Inflammatory macrophage treated with lipopolysaccharide for 1 hour (primary cell): ENCODE data around the gene PTPRK.

Experiments used
- DNase-seq, 2 donors: peaks; one replicate each; pipeline ENCODE4 v3.0.0-alpha.2; 2020 to 2022

PTPRK gene

GRCh38 chr6:128515550-128516513, 4.6 kb downstream of the PTPRK start:
- no peak for DNase-seq

GRCh38 chr6:128513878-128514277, 6.5 kb downstream of the PTPRK start:
- DNase-seq = no peak

- no peak for DNase-seq
These were observed 8.1 kb downstream of the PTPRK start for GRCh38 chr6:128512296-128512695.

DNA sequence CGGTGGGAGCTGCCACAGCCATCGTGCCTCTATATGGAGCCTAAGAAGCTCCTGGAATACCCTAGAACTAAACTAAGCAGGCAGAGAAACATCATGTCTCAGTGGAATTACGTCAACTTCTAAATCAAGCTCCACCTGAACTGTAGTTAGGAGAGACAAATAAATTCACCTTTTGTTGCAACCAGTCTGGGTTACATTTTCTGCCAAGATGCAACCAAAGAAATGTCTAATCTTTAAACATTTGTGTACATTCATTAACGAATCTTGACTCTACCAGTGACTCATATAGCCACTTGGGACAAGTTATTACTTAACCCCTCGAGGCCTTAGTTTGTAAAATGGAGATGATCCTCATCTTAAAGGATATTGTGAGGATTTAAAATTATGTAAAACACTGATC, 8.9 kb downstream of the PTPRK start:
- DNase-seq = no peak

DNA sequence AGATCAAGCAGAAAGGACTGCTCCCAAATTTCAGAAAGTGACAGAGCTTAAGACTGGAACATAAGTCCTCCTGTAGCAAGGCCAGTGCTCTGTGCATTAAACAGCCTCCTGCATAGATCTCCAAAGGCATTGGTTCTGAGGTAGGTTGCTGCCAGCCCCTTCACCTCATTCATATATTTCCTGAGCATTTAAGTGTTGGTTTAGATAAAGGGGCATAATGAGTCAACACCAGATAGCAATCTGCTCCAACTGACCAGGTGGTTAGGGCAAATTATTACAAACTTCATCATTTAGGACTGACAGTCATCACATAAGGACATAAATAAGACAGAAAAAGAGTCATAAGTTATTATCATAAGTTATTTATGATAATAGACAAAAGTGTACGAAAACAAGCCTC, 10.7 kb downstream of the PTPRK start:
- no peak for DNase-seq

GRCh38 chr6:128508588-128509296, 11.7 kb downstream of the PTPRK start:
- DNase-seq = no peak

DNA sequence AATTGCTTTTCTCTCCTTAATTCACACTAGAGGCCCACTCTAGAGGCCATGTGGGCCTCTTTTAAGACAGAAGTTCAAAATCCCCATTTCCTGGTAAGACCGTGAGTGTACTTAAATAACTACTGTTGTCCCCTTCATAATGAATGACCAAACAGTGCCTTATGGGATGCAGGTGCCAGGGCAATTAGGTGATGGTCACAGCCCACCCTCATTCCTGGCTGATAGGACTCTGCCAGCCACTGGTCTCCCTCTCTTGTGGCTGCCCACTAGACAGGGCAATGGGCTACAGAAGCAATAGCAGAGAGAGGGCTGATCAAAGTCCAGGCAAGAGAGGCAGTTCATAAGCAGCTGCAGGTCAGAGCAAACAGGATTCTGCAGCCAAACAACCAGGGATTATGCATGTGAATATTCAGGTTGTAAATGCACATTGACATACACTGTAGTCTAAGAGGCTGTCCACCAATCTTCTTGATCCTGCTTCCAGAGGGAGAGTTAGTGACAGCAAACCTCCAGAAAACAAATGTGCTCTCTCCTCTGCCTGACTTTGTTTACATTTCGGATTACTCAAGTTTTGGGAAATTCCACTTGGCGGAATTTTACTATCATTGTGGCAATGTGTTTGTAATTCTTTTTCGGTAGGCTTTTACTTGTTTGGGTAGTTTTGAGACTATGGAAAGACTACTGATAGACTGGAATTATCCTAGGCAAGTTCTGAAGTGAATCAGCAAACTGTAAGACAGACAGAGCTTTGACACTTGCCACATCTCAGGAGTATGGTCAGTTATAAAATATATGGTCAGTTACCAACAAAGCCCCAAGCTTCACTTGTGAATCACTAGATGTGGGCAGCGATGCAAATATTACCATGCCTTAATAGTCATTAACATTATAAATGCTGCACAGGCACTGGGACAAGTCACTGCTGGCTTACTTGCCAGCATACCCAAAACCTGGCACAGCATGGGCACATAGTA, 12.8 kb downstream of the PTPRK start:
- no peak for DNase-seq

DNA sequence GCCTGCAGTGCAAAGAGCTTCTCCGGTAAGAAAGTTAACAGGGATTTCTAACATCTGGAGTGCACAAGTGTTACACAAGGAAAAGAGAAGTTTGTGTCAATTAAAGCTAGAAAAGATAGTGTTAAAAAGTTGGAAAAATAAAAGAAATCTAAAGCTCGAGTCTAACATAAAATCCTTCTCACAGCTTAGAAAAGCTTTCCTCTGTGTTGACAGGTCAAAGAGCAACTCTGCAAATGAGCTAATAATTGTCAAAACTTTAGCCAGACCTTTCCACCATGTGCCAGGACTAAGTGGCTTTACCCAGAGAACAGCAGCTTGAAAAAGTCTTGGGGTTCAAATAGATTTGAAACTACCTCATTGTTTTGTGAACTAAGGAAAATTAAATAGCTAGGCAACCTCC, 14.8 kb downstream of the PTPRK start:
- no peak for DNase-seq

- DNase-seq = no peak
These were observed 16.3 kb downstream of the PTPRK start for GRCh38 chr6:128504003-128504654.

- DNase-seq = no peak
These were observed 19.4 kb downstream of the PTPRK start for GRCh38 chr6:128500749-128501600.

GRCh38 chr6:128500014-128500413, 20.4 kb downstream of the PTPRK start:
- no peak for DNase-seq

DNA sequence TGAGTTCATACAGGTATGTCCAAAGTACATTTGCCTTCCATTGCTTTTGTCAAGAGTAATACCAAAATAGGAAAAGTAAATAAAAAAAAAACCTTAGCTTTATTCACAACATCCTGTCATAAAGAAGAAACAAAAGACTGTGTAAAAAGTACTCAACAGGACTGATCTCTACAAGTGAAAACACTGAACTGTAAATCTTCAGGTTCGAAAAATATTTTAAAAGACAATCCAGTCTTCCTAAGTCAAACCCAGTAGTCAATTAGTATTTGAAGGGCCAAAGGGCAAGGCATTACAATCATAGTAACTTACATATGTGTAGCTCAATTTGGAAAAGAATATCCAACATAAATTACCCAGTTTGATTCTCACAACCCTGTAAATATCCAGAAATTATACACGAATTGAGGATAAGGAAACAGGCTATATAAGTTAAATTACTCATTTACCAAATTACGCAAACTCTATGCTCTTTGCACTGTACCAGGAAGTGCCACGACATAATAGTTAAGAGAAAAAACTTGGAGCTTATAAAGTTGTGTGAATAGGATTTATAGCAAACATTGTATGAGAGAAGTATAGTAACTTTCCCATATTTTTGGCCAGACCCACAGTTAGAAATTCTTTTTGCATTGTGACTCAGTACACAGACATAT, 21.2 kb downstream of the PTPRK start:
- no peak for DNase-seq

DNA sequence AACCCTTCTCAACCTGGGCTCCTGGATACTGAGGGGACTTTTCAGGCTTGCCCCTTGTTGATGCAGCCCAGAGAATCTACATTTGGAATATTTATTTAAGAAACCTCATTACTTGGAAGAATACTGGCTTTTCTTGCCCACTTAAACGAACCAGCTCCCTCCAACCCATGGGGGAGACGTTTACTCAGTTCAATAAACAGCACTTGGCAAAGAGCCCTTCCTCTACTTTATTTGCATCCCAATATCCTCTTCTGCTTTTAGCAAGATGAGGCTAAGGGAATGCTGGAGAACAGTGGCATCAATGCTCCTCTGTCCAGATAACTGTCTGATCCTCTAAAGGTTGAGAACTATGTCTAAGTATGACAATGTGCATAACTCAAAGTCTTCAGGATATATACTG, 22.2 kb downstream of the PTPRK start:
- no peak for DNase-seq

DNA sequence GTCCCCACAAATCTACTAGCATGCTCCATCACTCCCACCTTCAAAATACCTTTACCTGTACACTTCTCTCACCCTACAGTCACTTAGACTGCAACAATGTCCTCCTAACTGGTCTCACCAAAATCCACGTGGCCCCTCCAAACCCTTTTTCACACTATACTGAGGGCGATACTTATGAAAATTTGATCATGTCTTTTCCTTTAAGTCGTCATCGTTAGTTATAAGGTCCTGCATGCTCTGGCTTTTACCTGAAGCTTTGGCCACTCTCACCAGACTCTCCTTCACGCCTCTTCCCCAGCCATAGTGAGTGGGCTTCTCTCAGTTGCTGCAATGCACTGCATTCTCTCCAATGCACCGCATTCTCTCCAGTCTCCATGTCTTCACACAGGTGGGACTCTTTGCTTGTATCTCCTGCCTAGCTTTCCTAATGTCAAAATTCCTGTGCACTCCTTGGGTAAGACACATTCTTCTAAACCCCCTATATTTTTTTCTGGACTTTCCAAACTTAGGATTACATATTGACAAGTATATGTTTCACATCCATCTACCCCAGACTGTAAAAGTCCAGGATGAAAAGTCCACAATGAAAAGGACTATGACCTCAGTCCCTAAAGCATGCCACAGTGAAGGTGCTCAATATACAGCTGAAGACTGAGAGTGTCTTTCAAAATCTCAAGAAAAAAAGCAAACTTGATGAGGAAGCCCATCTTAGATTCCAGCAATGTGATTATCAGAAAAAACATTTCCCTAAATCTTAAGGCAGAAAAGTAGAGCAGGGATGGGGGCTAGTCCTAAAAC, 24.7 kb downstream of the PTPRK start:
- DNase-seq = no peak

DNA sequence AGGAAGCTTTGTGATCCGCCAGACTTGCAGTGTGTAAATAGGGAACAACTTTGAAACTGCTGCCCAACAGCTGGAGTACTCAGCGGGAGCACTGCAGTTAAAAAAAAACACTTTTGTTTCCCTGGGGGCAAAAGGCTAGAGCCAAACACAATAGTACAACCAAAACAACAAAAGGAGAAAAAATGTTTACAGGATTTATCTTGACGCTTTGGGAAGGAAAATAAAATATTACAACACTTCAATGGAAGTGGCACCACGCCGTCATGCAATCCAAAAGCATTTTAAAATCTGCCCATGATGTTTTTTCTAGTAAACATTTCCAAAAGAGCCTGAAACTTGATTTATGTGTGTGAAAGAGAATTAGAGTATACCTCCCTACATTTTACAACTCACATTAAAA, 26.0 kb downstream of the PTPRK start:
- DNase-seq = no peak

DNA sequence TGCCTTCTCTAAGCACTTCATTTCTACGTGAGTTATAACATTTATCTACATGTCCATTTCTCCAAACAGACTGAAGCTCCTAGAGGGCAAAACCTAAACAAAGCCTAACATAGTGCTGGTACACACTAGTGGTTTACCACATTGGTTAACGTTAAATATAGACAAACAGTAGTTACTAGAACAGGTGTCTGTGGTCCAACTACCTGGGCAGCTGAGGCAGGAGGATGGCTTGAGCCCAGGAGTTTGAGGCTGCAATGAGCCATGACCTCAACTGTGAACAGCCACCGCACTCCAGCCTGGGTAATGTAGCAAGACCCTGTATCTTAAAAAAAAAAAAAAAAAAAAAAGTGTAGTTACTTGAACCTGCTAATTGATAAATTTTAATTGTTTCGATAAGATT, 26.5 kb downstream of the PTPRK start:
- DNase-seq = no peak

GRCh38 chr6:128492386-128492785, 28.0 kb downstream of the PTPRK start:
- no peak for DNase-seq

DNA sequence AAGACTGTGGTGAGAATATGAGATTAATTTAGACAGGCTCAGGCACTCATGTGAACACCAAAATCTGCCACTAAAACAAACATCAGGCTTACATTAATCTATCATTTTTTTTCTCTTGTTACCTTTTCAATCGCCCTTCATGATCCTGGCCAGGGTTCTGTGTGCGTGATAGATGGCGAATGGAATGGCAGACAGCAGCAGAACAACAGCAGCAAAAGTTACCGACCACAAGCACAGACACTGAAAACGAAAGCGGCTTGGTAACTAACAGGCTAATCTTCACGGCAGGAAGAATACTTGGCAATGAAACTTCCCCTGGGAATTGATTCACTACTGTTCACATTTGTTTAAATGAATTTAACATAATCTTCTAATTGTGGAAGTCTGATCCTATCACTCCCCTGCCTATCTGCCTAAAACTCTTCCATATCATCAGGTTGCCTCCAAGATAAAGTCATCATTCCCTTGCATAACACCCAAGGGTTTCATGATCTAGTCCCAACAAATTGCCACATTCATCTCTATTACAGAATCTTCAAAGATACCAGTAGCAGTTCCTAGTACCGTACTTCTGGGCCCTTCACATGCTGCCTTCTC, 28.7 kb downstream of the PTPRK start:
- no peak for DNase-seq

DNA sequence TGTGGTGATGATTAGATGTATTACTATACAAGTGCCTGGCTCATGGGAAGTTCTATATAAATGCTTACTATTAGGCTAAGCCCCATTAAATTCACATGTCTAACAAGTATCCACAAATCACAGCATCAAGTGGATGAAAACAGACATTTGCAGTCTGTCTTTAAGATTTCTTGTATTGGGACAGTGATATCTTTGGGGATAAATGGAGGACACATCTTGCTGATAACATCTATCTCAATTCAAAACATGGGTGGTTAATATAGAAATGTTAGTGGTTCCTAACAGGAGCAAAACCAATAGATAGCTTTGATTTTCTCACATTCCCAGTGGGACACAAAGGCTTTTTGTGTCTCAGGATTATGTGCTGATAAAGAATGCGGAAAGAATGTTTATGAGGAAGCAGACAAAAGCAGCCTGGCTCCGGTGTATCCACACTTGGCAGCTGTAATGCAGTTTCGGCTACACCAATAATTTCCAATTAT, 29.3 kb downstream of the PTPRK start:
- DNase-seq = no peak
